Right kidney (tissue), 1 donor: ENCODE data around the gene AGGF1.
"Not testable (repeated sequence)": the region's sequence is repeated elsewhere in the genome, so short reads cannot be mapped to it uniquely, and the experiment has no call there.

Source experiments
- DNase-seq: peaks from one replicate; pipeline ENCODE4 v3.0.0-alpha.2; 2016

Gene AGGF1

DNA sequence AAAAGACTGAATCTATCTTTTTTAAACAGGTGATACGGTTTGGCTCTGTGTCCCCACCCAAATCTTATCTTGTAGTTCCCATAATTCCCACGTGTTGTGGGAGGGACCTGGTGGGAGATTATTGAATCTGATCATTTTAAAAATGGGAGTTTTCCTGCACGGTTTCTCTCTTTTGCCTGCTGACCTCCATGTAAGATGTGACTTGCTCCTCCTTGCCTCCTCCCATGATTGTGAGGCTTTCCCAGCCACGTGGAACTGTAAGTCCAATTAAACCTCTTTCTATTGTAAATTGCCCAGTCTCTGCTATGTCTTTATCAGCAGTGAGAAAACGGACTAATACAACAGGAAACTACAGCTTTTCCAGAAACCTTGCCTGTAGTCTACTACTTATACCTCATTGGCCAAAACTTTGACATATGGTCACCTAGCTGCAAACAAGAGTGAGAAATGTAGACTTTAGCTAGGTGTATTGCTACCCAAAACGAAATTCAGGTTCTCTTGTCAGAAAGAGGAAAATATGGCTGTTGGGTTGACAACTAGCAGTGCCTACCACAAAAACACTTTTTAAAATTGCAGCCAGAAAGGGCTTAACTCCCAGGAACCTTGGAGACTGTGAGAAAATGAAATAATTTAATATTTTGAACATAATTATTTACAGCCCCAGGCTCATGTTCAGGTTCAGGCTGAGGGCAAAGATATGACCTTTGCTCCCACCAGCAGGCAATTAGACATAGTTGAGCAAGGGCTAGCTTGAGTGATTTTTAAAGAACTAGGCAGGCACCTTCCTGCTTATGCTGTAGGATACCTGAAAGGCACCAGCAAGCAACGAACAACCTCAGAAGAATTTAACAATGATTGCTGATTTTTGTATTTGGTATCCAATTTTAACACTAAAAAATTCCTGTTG lies 7.4 kb upstream of the AGGF1 start:
- no peak for DNase-seq

- DNase-seq = no peak
These were observed 5.7 kb upstream of the AGGF1 start for GRCh38 chr5:77024490-77024889.

DNA sequence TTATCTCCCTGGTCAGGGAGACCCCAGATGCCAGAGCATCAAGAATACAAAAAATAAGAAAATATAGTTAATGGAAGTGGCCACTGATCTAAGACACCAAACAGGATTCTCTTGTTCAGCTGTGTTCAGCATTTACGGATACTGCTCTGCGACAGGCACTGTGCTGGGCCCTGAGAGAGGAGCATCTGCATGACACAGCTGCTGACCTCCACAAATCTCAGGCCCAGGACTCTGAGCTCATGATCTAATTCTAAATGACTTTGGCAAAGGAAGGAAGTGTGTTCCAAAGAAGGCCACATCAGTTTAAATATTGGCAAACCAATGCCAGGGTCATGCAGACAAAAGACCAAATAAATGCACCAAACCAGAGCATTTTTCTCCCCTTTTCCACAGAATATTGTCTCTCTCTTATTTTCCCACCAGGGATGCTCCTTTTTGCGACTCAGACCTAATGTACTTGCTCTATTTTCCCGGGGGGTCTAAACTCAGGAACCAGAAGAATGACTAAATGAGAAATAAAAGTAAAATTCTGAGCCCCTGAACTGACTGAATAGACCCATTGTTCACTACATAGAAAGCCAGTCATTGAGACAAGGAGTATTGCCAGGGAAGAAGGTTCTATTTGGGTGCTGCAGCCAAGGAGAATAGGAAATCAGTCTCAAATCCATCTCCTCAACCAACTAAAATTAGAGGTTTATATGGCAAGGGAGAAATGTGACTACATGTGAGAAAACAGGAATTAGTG lies 1.4 kb upstream of the AGGF1 start:
- no peak for DNase-seq

DNA sequence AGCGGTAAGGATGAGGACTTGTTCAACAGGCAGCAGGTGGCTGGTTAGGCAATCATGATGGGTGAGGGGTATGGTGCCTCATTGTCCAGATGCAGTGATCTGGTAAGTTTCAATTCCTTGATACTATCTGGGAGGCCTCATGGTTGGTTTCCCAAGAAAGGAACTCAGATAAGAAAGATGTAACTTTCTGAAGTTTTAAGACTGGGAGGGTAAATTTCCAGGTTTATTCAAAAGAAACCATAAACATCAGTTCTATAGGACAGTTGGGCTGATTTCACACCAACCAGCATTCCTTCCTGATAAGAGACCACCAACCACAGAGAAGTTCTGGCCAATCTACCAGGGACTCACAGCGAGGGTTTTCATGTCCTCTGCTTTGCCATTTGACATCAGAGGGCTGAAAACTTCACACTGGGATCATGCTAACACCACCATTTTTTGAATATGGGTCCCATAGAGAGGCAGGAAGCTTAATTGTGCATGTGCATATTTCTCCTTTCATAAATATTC lies 773 bp upstream of the AGGF1 start:
- DNase-seq = no peak

GRCh38 chr5:77031891-77032290 lies 1.7 kb downstream of the AGGF1 start:
- no peak for DNase-seq

DNA sequence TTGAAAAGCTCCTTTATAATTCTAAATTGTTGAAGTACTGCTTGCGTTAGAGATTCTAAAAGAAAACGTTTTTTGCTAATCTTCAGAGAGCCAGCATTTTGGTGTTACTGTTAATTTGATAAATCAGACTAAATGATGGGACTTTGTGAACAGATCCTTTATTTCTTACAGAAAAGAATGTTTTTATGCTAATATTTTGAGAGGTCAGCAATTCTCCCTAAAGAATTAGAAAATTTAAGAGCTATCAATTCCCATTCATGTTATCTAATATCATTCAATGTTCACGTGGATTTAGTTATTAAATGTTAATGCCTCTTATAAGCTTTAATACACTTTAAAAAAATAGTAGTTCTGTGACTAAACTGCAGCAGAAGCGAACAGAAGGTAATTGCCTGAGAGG lies 2.4 kb downstream of the AGGF1 start:
- no peak for DNase-seq

DNA sequence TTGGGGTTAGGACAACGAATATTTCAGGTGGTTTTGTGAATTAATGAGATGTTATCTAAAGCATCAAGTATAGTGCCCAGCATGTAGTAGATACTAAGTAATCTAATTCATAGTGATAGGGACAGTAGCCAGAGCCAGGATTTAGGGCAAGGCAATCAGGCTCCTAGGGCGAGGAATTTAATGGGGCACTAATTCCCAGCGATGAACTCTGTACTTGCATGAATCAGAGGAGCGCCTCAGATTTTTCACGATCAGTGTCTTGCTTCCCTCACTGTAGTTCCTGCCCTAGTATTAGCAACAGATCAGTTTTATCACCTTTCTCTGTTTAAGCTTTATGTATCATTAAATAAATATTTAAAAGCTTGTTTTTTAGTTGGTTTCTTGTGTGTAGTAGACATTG lies 3.1 kb downstream of the AGGF1 start:
- no peak for DNase-seq

DNA sequence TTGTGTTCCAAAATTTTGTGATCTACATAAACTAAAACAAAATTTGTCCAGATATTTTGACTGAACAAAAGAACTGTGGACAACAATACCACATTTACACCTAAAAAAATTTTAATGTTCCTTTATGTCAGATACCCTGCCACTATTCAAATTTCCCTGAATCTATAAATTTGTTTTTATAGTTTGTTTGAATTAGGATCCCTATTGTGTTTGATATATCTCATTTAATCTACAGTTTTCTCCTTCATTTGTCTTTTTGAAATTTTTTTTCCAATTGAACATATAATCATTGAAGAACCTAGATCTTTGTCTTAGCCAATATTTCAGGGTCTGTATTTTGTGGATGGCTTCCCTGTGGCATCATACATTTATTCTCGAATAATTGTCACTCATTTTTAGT lies 5.7 kb downstream of the AGGF1 start:
- no peak for DNase-seq

DNA sequence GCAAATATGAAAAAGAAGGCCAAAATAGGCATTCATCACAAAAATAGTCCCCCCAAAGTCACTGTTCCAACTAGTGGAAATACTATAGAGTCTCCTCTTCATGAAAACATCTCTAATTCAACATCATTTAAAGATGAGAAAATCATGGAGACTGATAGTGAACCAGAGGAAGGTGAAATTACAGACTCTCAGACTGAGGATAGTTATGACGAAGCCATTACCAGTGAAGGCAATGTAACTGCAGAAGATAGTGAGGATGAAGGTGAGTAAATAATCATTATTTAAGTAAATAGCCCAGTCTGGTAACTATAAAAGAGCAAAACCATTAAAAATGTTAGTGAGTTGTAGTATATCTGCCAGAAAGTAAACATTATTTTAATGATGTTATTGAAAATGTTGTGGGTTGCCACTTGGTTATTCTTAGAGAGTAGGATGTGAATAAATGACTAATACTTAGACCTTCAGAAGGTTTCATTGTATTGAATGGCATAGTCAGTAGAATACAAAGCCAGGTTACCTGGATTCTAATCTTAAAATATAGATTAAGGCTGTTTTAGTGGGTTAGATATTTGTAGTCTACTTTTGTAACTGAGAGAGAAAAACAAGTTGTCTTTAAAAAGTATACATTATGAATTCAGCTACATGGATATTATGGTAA lies 16.3 kb downstream of the AGGF1 start:
- no peak for DNase-seq

DNA sequence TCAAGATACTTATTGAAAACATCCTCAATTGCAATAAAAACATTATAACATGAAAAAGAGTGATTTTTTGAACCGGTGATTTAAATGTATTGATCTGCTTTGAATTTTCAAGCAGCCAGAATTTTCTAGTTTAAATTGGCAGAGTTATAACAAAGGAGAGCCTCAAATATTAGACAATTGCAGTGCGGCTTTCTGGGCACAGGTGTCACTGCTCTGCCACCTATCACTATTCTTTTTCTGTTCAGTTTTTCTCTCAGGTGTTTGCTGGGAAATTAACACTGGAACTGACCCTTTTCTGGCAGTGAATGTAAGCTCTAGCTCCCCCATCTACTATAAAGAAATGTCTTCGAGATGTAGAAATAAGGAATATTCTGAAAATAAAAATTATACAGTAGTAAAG lies 33.8 kb downstream of the AGGF1 start:
- DNase-seq = no peak

DNA sequence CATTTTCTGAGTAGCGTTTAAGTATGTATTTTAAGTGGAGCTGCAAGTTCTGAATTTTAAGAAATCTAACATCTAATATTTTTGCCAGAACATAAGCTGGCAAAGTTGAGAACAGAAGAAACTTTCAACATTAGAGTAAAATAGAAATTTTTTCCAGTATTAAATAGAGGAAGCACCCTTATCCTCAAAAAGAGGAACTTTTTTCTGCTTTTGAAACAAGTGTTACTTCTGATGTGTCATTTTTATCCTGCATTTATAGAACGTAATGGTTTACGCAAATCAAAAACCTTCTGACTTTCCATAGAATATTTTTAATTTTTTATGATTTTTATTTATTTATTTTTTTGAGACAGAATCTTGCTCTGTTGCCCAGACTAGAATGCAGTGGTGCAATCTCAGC lies 35.1 kb downstream of the AGGF1 start:
- no peak for DNase-seq

GRCh38 chr5:77066184-77066583 lies 36.0 kb downstream of the AGGF1 start:
- DNase-seq = no peak

DNA sequence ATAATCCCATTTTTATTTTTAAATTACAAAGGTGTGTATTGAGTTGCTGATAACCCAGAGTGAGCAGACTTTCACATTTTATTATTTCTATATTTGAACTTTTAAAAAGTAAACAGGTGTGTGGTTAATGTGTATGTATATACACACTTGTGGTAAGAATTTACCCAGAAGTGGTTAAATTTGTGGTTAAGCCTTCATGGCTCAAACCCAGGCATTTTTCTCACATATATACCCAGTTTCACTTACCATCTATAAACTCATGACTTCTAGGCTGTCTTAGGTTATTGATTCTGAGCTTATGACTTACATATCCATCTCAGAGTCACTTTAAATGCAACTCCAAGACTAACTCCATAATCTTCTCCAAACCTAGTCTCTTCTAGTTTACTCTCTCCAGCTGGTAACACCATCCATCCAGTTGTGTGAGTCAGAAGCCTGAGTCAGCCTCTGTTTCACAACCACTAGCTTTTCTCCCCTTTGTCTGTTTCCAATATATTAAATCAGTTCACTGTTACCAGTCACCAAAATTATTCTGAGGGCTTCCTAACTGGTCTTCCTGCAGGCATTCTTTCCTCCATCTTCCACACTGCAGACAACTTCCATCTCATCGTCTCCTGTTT lies 36.7 kb downstream of the AGGF1 start:
- DNase-seq = no peak

DNA sequence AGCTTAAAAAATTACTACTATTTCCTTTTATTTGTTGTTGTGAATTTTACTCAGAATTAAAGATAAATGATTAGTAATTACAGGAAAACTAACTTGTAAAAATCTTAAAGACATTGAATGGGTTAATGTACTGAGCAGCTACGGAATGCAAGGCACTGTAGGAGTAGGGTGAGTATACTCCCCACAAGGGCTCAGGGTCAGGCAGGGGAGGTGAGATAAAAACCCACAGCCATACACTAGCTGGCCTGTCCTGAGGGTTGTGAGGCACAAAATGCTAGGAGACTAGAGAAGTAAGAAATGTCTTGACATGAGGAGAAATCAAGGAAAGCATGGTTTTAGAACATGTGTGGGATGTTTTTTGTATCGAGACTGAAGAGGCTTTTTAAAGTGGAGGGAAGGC lies 43.5 kb downstream of the AGGF1 start:
- DNase-seq = no peak

DNA sequence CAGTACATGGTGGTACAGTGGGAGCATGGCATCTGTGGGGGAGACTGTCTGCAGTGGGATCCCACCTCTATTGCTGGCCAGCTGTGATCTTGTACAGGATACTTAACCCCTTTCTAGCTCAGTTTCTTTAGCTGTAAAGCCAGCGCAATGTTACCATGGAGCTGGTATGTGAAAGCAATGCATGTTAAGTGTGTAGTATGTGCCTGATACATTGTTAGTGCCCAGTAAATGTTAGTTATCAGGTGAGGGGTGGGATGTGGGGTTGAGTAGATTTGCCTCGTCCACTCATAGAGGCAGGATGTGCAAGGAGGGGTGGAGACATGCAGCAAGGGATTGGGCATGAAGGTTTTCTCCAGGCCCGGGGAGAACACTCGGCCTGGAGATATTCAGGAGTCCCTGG lies 44.5 kb downstream of the AGGF1 start:
- DNase-seq = no peak

- DNase-seq = peak; percentile 85
These were observed 47.0 kb downstream of the AGGF1 start for GRCh38 chr5:77076961-77077828.

DNA sequence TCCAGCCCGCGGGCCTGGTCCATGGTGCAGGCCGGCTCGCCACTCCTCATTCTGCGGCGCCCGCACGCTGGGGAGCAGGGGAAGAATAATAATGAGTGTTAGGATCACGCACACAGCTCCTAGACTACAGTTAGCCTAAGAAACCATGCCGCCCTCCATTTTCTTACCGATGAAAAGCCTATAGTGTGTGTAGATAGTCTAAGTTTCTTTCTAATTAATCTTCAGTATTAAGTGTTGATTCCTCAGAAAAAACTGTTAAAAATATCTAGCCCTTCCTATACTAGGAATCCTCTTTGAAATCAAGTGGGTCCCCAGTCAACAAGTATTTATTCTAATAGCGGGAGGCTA lies 47.6 kb downstream of the AGGF1 start:
- no peak for DNase-seq

DNA sequence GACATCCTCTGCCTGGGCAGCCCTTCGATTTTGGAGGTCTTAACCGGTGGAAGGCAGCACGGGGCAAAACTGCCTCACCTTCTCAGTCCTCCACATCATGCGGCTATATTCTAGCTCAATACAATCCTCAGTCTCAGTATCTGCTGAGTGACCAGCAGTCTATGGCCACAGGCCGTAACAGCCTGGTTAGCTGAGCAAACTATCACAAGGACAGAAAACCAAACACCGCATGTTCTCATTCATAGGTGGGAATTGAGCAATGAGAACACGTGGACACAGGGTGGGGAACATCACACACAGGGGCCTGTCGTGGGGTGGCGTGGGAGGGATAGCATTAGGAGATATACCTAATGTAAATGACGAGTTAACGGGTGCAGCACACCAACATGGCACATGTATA lies 50.3 kb downstream of the AGGF1 start:
- not testable (repeated sequence) for DNase-seq

- DNase-seq = no peak
These were observed 50.7 kb downstream of the AGGF1 start for GRCh38 chr5:77080905-77081304.

- no peak for DNase-seq
These were observed 52.1 kb downstream of the AGGF1 start for GRCh38 chr5:77082280-77082679.

GRCh38 chr5:77083088-77083487 lies 52.9 kb downstream of the AGGF1 start:
- DNase-seq = no peak

DNA sequence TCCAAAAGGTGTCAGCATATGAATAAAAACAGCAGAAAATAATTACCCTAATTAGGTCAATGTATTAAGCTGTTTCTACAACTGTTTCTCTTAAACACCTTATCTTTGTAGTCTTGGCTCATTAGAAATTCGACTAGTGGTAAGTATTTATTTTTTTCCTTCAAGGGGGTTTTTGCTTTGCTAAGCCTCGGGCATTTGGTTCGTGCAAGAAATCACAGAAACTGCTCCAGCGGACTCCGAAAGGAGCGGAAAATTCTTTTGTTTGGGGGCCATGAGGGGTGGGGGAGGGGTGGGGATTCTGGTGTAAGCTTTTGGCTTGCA lies 56.1 kb downstream of the AGGF1 start:
- no peak for DNase-seq
